Fibroblast of lung (primary cell): Measurements from ENCODE around the gene OR1L1. TPM values are rescaled to one million over a fixed set of nuclear protein-coding genes. Genes with fewer than 3 reads are reported as not detected.

ENCODE experiments used
- DNase-seq, 2 donors: peaks; one replicate each; pipeline versions ENCODE4 v3.0.0 to v3.0.0-alpha.2; 2010; ENCODE audit warnings: low read depth in 2 of 2
- H2AFZ ChIP-seq: 2 replicates; pipeline ENCODE4 v1.5.1; 2012; ENCODE audit warnings: low read length, control low read depth, inconsistent platforms
- H3K27ac ChIP-seq: 2 replicates; pipeline ENCODE4 v1.5.1; 2011; ENCODE audit warnings: low read length, control low read depth; ENCODE audit not compliant: insufficient read depth
- H3K27me3 ChIP-seq: 2 replicates; pipeline ENCODE4 v1.5.1; 2011; ENCODE audit warnings: mild to moderate bottlenecking, low read length; ENCODE audit not compliant: control insufficient read depth, insufficient read depth
- H3K36me3 ChIP-seq: 2 replicates; pipeline ENCODE4 v1.5.1; 2011; ENCODE audit warnings: low read length; ENCODE audit not compliant: control insufficient read depth, insufficient read depth
- H3K4me1 ChIP-seq: 2 replicates; pipeline ENCODE4 v1.5.1; 2011; ENCODE audit warnings: low read length; ENCODE audit not compliant: control insufficient read depth, insufficient read depth; ENCODE audit errors: extremely low read depth
- H3K4me2 ChIP-seq: 2 replicates; pipeline ENCODE4 v1.5.1; 2011; ENCODE audit warnings: low read length, control low read depth; ENCODE audit not compliant: insufficient read depth; ENCODE audit errors: extremely low read depth
- H3K4me3 ChIP-seq, 4 experiments: fragments of 200-600 bp in 1 of 4; sonication (generic) in 1 of 4; replicated peaks in 1 of 4; 2 replicates each; pipeline ENCODE4 v1.5.1; 2011 to 2016; ENCODE audit warnings: low read length in 4 of 4, low read depth in 3 of 4, mild to moderate bottlenecking in 3 of 4, control low read depth in 2 of 4, inconsistent platforms in 1 of 4, mixed read lengths in 1 of 4; ENCODE audit not compliant: insufficient read depth in 1 of 4; ENCODE audit errors: control extremely low read depth in 1 of 4
- H3K79me2 ChIP-seq: 2 replicates; pipeline ENCODE4 v1.5.1; 2012; ENCODE audit warnings: mild to moderate bottlenecking, low read length, inconsistent platforms; ENCODE audit not compliant: control insufficient read depth, insufficient read depth
- H3K9ac ChIP-seq: 2 replicates; pipeline ENCODE4 v1.5.1; 2011; ENCODE audit warnings: mild to moderate bottlenecking, low read length, control low read depth; ENCODE audit not compliant: insufficient read depth
- H3K9me3 ChIP-seq: 2 replicates; pipeline ENCODE4 v1.5.1; 2012; ENCODE audit warnings: low read depth, low read length; ENCODE audit not compliant: control insufficient read depth, insufficient read depth
- H4K20me1 ChIP-seq: 2 replicates; pipeline ENCODE4 v1.5.1; 2011; ENCODE audit warnings: low read length; ENCODE audit not compliant: control insufficient read depth, insufficient read depth; ENCODE audit errors: extremely low read depth
- CTCF ChIP-seq, 2 donors: IDR thresholded peaks in 1 of 2; conservative IDR thresholded peaks in 1 of 2; 1 replicate in 1 of 2; 2 replicates in 1 of 2; pipeline ENCODE4 v1.5.1; 2011 to 2012; ENCODE audit warnings: low read length in 2 of 2, control low read depth in 1 of 2, inconsistent platforms in 1 of 2, low read depth in 1 of 2, mild to moderate bottlenecking in 1 of 2
- EZH2 ChIP-seq: IDR thresholded peaks from 2 replicates; pipeline ENCODE4 v1.5.1; 2012; ENCODE audit warnings: low read length, control low read depth, mild to moderate bottlenecking; ENCODE audit errors: missing control alignments
- polyA plus RNA-seq, 2 donors: library from polyadenylated mRNA; depleted of rRNA in 1 of 2; stranded (reverse) in 1 of 2; unstranded in 1 of 2; fragments of >200 nt; gene quantifications; 2 replicates each; pipeline ENCODE4 v1.2.1, GENCODE V29; 2011 to 2012; ENCODE audit warnings: missing spikeins in 1 of 2
- total RNA-seq: library from RNA; depleted of rRNA; stranded (reverse); fragments of >200 nt; gene quantifications from 2 replicates; pipeline ENCODE4 v1.2.1, GENCODE V29; 2014

OR1L1 gene
- total and polyA plus RNA-seq, 2 donors (not counting 1 experiment from before 2014, with no cell fraction given) = not detected

- Histone ChIP-seq H3K9me3 (no peaks in the 10 kb centered on the region), H3K79me2 (no peaks in the 10 kb centered on the region), H3K4me2 (no peak overlapping the region), H3K4me1 (no peaks in the 10 kb centered on the region), H3K4me3 (no peak overlapping the region), H4K20me1 (no peaks in the 10 kb centered on the region), H3K9ac (no peak overlapping the region), H3K27me3 (no peaks in the 10 kb centered on the region), H3K36me3 (no peaks in the 10 kb centered on the region), H2AFZ (no peak overlapping the region), H3K27ac (no peak overlapping the region)
- TF ChIP-seq CTCF (conservative IDR thresholded peaks at IDR 0.05 in 1 of 2, IDR thresholded peaks at IDR 0.05 in 1 of 2; ENCODE audit: low read depth in 1 of 2, low read length in 2 of 2) (no peak), EZH2 (no peak)
- DNase-seq = no peak
Observed at GRCh38 chr9:122672481-122672880, 11.0 kb downstream of the OR1L1 start.

- no peaks in the 10 kb centered on the region for H3K9me3 ChIP-seq
- no peak for DNase-seq
- no peaks in the 10 kb centered on the region for H3K36me3 ChIP-seq
- no peaks in the 10 kb centered on the region for H3K79me2 ChIP-seq
- H3K27ac ChIP-seq = no peak overlapping the region
- TF ChIP-seq EZH2 (no peak), CTCF (conservative IDR thresholded peaks at IDR 0.05 in 1 of 2, IDR thresholded peaks at IDR 0.05 in 1 of 2; ENCODE audit: low read depth in 1 of 2, low read length in 2 of 2) (no peak)
- H2AFZ ChIP-seq = no peak overlapping the region
- H3K27me3 ChIP-seq = no peaks in the 10 kb centered on the region
- no peaks in the 10 kb centered on the region for H3K4me1 ChIP-seq
- no peak overlapping the region for H3K4me2 ChIP-seq
- no peak overlapping the region for H3K9ac ChIP-seq
- H4K20me1 ChIP-seq = no peaks in the 10 kb centered on the region
- no peak overlapping the region for H3K4me3 ChIP-seq
Observed at GRCh38 chr9:122684851-122685250, 23.3 kb downstream of the OR1L1 start.

GRCh38 chr9:122695696-122696095, 34.2 kb downstream of the OR1L1 start:
- no peaks in the 10 kb centered on the region for H3K36me3 ChIP-seq
- no peak overlapping the region for H3K27ac ChIP-seq
- no peaks in the 10 kb centered on the region for H3K4me1 ChIP-seq
- no peaks in the 10 kb centered on the region for H3K79me2 ChIP-seq
- H3K27me3 ChIP-seq = no peaks in the 10 kb centered on the region
- no peaks in the 10 kb centered on the region for H3K9me3 ChIP-seq
- no peaks in the 10 kb centered on the region for H4K20me1 ChIP-seq
- no peak overlapping the region for H3K9ac ChIP-seq
- no peak overlapping the region for H3K4me3 ChIP-seq
- DNase-seq = no peak
- H2AFZ ChIP-seq = no peak overlapping the region
- TF ChIP-seq EZH2 = no peak
- TF ChIP-seq CTCF (conservative IDR thresholded peaks at IDR 0.05 in 1 of 2, IDR thresholded peaks at IDR 0.05 in 1 of 2; ENCODE audit: low read depth in 1 of 2, low read length in 2 of 2) = no peak
- no peak overlapping the region for H3K4me2 ChIP-seq

Other genes starting within 250 kb of the OR1L1 start
- gene OR1J1, start 183.8 kb upstream of the OR1L1 start, total RNA-seq = not detected in 2 replicates
- gene OR1J1, start 183.8 kb upstream of the OR1L1 start, polyA plus RNA-seq = not detected in 2 replicates
- gene OR1J2, start 150.9 kb upstream of the OR1L1 start, total RNA-seq = 0.26 and 0.33 TPM in 2 replicates
- 0.19 and 0.23 TPM in 2 replicates for gene OR1J2, start 150.9 kb upstream of the OR1L1 start, polyA plus RNA-seq
- gene OR1J4, start 142.6 kb upstream of the OR1L1 start, total RNA-seq = not detected in 2 replicates
- 0.34 and 0.49 TPM in 2 replicates for gene OR1J4, start 142.6 kb upstream of the OR1L1 start, polyA plus RNA-seq
- gene OR1N1, start 134.4 kb upstream of the OR1L1 start, total RNA-seq = not detected in 2 replicates
- not detected in 2 replicates for gene OR1N1, start 134.4 kb upstream of the OR1L1 start, polyA plus RNA-seq
- not detected in 2 replicates for gene OR1N2, start 108.6 kb upstream of the OR1L1 start, total RNA-seq
- not detected in 2 replicates for gene OR1N2, start 108.6 kb upstream of the OR1L1 start, polyA plus RNA-seq
- not detected in 2 replicates for gene OR1L8, start 78.3 kb upstream of the OR1L1 start, total RNA-seq
- 0.07 TPM in 1 of 2 replicates, not detected in the other for gene OR1L8, start 78.3 kb upstream of the OR1L1 start, polyA plus RNA-seq
- not detected in 2 replicates for gene OR1Q1, start 47.0 kb upstream of the OR1L1 start, total RNA-seq
- 0.14 and 0.17 TPM in 2 replicates for gene OR1Q1, start 47.0 kb upstream of the OR1L1 start, polyA plus RNA-seq
- gene OR1B1, start 4.1 kb upstream of the OR1L1 start, total RNA-seq = not detected in 2 replicates
- gene OR1B1, start 4.1 kb upstream of the OR1L1 start, polyA plus RNA-seq = not detected in 2 replicates
- not detected in 2 replicates for gene OR1L3, start 13.4 kb downstream of the OR1L1 start, total RNA-seq
- gene OR1L3, start 13.4 kb downstream of the OR1L1 start, polyA plus RNA-seq = not detected in 2 replicates
- not detected in 2 replicates for gene OR1L4, start 62.3 kb downstream of the OR1L1 start, total RNA-seq
- gene OR1L4, start 62.3 kb downstream of the OR1L1 start, polyA plus RNA-seq = not detected in 2 replicates
- not detected in 2 replicates for gene OR1L6, start 80.6 kb downstream of the OR1L1 start, total RNA-seq
- not detected in 2 replicates for gene OR1L6, start 80.6 kb downstream of the OR1L1 start, polyA plus RNA-seq
- gene OR5C1, start 127.2 kb downstream of the OR1L1 start, total RNA-seq = not detected in 2 replicates
- gene OR5C1, start 127.2 kb downstream of the OR1L1 start, polyA plus RNA-seq = not detected in 2 replicates
- gene OR1K1, start 138.4 kb downstream of the OR1L1 start, total RNA-seq = not detected in 2 replicates
- gene OR1K1, start 138.4 kb downstream of the OR1L1 start, polyA plus RNA-seq = not detected in 2 replicates
- 39.5 and 40.8 TPM in 2 replicates for gene PDCL, start 166.9 kb downstream of the OR1L1 start, total RNA-seq
- 16.5 and 19.8 TPM in 2 replicates for gene PDCL, start 166.9 kb downstream of the OR1L1 start, polyA plus RNA-seq
- 34.9 and 35.7 TPM in 2 replicates for gene RC3H2, start 243.6 kb downstream of the OR1L1 start, total RNA-seq
- gene RC3H2, start 243.6 kb downstream of the OR1L1 start, polyA plus RNA-seq = 29.4 and 43.1 TPM in 2 replicates